Activated CD4-positive, alpha-beta memory T cell treated with anti-CD3 and anti-CD28 coated beads, Interleukin-2, amount 10 ng/mL, durations not matched to agents 7 days and 5 days (primary cell): Measurements from ENCODE around the gene LITAF. TPM values are rescaled to one million over a fixed set of nuclear protein-coding genes. Genes with fewer than 3 reads are reported as not detected.

ENCODE experiments used
- CTCF ChIA-PET: fragments of 350-600 bp; sonication (Branson Sonifier 250); formaldehyde crosslinking; loops from one replicate; lab custom pipeline; 2021; ENCODE audit warnings: antibody characterized with exemption, inconsistent platforms; lab: Charles Lee
- POLR2A ChIA-PET: fragments of 350-600 bp; sonication (Branson Sonifier 250); formaldehyde crosslinking; loops from one replicate; lab custom pipeline; 2021; ENCODE audit warnings: antibody characterized with exemption; lab: Charles Lee
- DNase-seq: peaks from one replicate; pipeline ENCODE4 v3.0.0-alpha.2; 2020
- H3K27ac Mint-ChIP-seq: one replicate; pipeline ENCODE4 v1.8.0; 2021; ENCODE audit warnings: mild to moderate bottlenecking, mixed read lengths
- H3K27me3 Mint-ChIP-seq: one replicate; pipeline ENCODE4 v1.8.0; 2021; ENCODE audit warnings: mixed read lengths
- H3K36me3 Mint-ChIP-seq: one replicate; pipeline ENCODE4 v1.8.0; 2021; ENCODE audit warnings: low read depth, mixed read lengths
- H3K4me1 Mint-ChIP-seq: one replicate; pipeline ENCODE4 v1.8.0; 2021; ENCODE audit warnings: mixed read lengths
- H3K4me3 Mint-ChIP-seq: one replicate; pipeline ENCODE4 v1.8.0; 2021; ENCODE audit warnings: mild to moderate bottlenecking, mixed read lengths
- H3K9me3 Mint-ChIP-seq: one replicate; pipeline ENCODE4 v1.8.0; 2021; ENCODE audit warnings: mixed read lengths
- total RNA-seq, 2 experiments: library from RNA; stranded (reverse); gene quantifications; one replicate each; pipeline ENCODE4 v1.2.3, GENCODE V29; 2021

The LITAF gene
- total RNA-seq, 2 experiments from 2014 or later = 149 to 157 TPM

DNA sequence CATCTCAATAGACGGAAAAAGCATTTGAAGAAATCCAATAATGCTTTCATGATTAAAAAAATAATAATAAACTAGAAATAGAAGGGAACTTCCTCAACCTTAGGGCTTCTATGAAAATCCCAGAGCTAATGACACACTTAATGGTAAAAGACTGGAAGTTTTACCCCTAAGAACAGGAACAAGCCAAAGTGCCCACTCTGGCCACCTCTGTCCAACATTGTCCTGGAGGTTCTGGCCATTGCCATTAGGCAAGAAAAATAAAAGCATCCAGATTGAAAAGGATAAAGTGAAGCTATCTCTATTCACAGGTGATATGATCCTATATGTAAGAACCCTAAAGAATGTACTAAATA lies 2.5 kb upstream of the LITAF start:
- Mint-ChIP-seq H3K36me3 (peaks cover 10% of the 10 kb centered on the region), H3K4me1 (peaks cover 18% of the 10 kb centered on the region), H3K9me3 (no peaks in the 10 kb centered on the region), H3K4me3 (no peak overlapping the region), H3K27me3 (peaks cover 3% of the 10 kb centered on the region), H3K27ac (no peak overlapping the region)
- CTCF ChIA-PET = interaction anchor here (0.6 to 1.3 kb wide), 4 partner anchors 8 to 57 kb away, joined by 3 to 4 read pairs (median 3); no protein-coding TSS in a partner anchor
- POLR2A ChIA-PET = interaction anchor here (0.8 to 1.9 kb wide), 2 partner anchors 30 to 32 kb away, joined by 4 to 6 read pairs; no protein-coding TSS in a partner anchor
- DNase-seq = no peak

DNA sequence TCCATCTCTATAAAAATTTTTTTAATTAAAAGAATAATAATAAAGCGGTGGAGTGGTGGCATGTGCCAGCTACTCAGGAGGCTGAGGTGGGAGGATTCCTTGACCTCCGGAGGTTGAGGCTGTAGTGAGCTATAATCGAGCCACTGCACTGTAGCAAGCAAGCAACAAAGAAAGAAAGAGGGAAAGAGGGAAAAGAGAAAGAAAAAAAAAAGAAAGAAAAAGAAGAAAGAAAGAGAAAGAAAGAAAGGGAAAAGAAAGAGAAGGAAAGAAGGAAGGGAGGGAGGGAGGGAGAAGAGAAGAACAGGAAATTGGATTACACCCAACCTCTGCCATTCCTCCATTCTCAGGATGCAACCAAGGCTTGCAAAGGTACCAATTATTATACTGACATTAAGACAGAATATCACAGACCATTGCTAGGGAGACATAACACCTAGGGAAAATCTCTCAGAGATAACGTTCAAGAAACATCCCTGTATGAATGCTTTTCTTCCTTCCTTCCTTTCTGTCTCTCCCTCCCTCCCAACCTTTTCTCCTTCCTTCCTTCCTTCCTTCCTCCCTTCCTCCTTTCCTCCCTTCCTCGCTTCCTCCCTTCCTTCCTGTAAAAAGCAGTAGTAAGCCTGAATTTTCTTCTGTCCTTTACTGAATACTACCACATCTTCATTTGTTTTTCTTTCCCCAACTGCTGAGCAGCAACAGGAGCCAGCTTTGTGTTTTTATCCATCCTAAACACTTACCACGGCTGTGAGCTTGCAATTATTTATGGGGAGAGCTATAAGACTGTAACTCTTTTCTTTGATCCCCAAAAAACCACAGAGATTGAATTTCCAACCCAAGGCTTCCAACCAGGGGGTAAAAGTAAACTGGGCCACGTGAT lies 1.8 kb upstream of the LITAF start:
- peaks cover 24% of the 10 kb centered on the region for H3K4me1 Mint-ChIP-seq
- no peak overlapping the region for H3K4me3 Mint-ChIP-seq
- H3K27me3 Mint-ChIP-seq = peaks cover 3% of the 10 kb centered on the region
- ChIA-PET POLR2A (interaction anchor here (0.8 to 3.1 kb wide), 5 partner anchors 12 to 33 kb away, joined by 4 to 15 read pairs (median 5); no protein-coding TSS in a partner anchor), CTCF (interaction anchor here (0.9 to 1.3 kb wide), 2 partner anchors 9 to 57 kb away, joined by 3 read pairs; no protein-coding TSS in a partner anchor)
- DNase-seq = no peak
- H3K36me3 Mint-ChIP-seq = peaks cover 15% of the 10 kb centered on the region
- no peaks in the 10 kb centered on the region for H3K9me3 Mint-ChIP-seq
- no peak overlapping the region for H3K27ac Mint-ChIP-seq

DNA sequence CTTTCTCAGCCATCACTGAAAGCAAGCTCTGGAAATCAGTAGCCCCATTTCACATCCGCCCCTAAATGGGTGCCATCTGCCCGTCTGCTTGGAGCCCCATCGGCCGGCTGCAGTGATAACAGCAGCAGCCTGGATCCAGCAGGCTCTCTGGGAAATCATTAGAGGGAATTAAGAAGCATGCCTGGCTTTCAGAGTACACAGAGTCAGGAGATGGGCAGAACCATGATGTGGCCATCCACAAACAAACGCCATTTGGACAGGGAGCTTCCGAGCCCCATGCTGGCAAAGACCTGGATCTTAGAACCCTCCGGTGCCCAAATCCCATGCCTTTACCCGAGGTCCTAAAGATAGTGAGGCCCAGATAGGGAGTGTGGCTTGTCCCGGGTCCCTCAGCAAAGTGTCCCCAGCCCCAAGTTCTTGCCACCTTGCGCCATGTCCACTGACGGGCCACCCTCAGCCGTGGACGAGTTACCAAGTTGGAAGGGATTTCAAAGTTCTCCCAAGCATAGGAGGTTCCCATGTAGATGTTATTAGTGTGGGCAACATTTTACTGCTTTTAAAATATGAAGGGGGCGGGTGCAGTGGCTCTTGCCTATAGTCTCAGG lies 1.0 kb upstream of the LITAF start:
- H3K4me3 Mint-ChIP-seq = peak overlapping the region; percentile 90
- peaks cover 3% of the 10 kb centered on the region for H3K27me3 Mint-ChIP-seq
- H3K27ac Mint-ChIP-seq = peak overlapping the region; percentile 89
- no peaks in the 10 kb centered on the region for H3K9me3 Mint-ChIP-seq
- POLR2A ChIA-PET = interaction anchor here (0.7 to 3.1 kb wide), 13 partner anchors 12 to 623 kb away, joined by 3 to 60 read pairs (median 4); no protein-coding TSS in a partner anchor
- peaks cover 31% of the 10 kb centered on the region for H3K4me1 Mint-ChIP-seq
- CTCF ChIA-PET = interaction anchor here (0.7 to 1.3 kb wide), 4 partner anchors 34 to 497 kb away, joined by 4 to 5 read pairs (median 4); no protein-coding TSS in a partner anchor
- DNase-seq = no peak
- peaks cover 19% of the 10 kb centered on the region for H3K36me3 Mint-ChIP-seq

DNA sequence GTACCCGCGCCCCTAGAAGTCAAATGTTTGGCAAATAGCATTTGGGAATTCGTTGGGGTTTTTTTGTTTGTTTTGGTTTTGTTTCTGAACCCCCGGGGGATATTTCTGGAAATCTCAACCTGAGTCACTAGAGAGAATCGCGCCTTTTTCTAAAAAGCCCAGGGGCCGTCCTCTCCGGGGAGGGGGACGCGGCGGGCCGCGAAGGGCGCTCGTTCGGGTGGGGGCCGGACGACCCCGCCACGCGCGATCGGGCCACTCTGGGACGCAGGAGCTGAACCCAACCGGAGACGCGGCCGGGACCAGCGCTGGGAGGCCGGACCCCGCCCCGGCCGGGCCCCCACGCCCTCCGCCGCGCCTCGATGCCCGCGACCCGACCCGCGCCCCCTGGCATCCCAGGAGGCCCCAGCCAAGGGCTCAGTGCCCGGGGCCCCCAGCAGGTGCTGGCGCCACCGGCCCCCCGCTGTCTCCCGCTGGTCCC lies 302 bp downstream of the LITAF start:
- Mint-ChIP-seq H3K9me3 (no peaks in the 10 kb centered on the region), H3K4me1 (peaks cover 43% of the 10 kb centered on the region), H3K27ac (peak overlapping the region; percentile 88), H3K27me3 (peaks cover 3% of the 10 kb centered on the region), H3K4me3 (peak overlapping the region; percentile 96), H3K36me3 (peaks cover 29% of the 10 kb centered on the region)
- CTCF ChIA-PET = interaction anchor here (1.0 to 1.4 kb wide), 8 partner anchors 23 to 331 kb away, joined by 3 to 5 read pairs (median 4); partner anchors contain the start of gene SOCS1
- POLR2A ChIA-PET = interaction anchor here (0.7 to 3.1 kb wide), 17 partner anchors 10 to 621 kb away, joined by 3 to 60 read pairs (median 5); partner anchors contain the start of genes RSL1D1 and ZC3H7A
- no peak for DNase-seq

DNA sequence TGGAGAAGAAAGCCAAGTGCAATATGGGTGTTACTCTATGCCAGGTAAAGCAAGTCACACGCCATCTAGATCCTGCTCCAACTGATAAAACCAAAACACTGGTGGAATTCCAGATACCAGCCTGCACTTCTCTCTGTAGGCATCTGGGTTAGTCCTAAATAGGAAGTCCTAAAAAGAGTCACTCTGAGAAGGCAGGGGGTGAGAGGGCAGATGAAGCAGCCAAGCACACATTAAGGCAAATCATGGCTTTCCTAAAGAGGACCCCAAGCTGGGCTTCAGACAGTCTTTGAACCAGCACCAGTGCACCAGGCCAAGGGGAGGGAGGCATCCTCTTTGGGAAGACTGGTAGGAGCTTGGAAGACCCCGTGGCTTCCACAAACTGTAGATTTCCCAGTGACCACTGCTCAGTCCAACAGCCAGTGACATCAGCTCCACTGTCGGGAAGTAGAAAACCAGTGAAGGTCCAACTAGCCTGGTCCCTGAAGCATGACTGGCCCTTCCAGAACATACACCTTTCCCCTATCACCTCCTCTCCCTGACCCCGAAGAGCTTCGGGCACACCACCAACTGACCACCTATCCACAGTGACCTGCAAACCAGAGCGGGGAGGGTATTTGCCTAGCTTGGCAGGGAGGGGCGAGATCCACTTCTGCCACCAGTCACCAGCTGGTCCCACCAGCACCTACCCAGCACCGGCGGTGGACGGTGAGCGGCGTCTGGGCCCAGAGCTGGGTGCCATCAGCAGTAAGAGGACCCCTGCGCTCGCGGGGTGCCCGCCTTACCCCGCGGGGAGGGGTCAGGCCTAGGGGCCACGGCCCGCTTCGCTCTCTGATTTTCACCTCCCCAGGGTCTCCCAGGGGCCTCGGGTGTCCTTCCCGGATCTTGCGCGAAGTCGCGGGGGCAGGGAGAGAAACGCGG lies 1.0 kb downstream of the LITAF start:
- peak overlapping the region; percentile 96 for H3K4me3 Mint-ChIP-seq
- H3K27me3 Mint-ChIP-seq = peaks cover 3% of the 10 kb centered on the region
- ChIA-PET POLR2A (interaction anchor here (0.6 to 3.1 kb wide), 11 partner anchors 9 to 266 kb away, joined by 3 to 60 read pairs (median 9); partner anchors contain the start of gene ZC3H7A), CTCF (interaction anchor here (1.0 to 1.4 kb wide), 4 partner anchors 22 to 330 kb away, joined by 3 to 4 read pairs (median 3); partner anchors contain the start of gene SOCS1)
- peak overlapping the region; percentile 88 for H3K27ac Mint-ChIP-seq
- peaks cover 50% of the 10 kb centered on the region for H3K4me1 Mint-ChIP-seq
- peaks cover 33% of the 10 kb centered on the region for H3K36me3 Mint-ChIP-seq
- DNase-seq = peak; percentile 38
- H3K9me3 Mint-ChIP-seq = no peaks in the 10 kb centered on the region

DNA sequence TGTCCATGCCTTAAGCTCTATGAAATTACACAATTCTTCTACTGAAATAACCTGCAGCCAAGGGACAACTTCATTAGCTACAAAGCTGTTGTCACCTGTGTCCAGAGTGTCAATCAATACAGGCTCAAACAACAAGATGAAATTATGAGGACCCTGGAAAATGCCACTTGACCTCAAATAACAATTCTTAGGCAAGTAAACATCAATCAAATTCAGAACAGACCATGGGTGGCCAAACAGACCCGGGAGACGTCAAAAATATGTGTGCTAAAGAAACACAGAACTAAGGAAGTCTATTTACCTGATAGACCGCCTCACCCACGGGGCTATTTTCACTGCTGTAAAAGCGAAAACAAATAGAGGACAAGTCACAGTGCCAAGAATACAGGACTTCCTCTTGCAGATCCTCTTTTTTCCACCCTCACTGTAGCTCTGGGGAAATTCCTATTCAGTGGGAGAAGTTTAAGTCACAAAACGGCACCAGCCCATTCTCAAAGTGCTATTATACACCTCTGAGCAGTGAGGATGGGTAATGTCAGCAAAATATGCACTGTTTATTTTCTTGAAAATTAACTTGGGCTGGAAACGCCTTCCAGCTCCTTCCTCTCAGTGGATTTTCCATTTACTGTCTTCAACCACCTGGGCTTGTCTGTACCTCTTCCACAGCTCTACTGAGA lies 2.7 kb downstream of the LITAF start:
- POLR2A ChIA-PET = interaction anchor here (0.8 to 4.3 kb wide), 10 partner anchors 8 to 647 kb away, joined by 3 to 28 read pairs (median 4); partner anchors contain the start of gene RSL1D1
- Mint-ChIP-seq H3K27me3 (peaks cover 3% of the 10 kb centered on the region), H3K4me1 (peaks cover 63% of the 10 kb centered on the region), H3K4me3 (peak overlapping the region; percentile 96), H3K9me3 (no peaks in the 10 kb centered on the region), H3K27ac (peak overlapping the region; percentile 88), H3K36me3 (peaks cover 45% of the 10 kb centered on the region)
- DNase-seq = peak; percentile 33
- CTCF ChIA-PET = interaction anchor here (1.7 kb wide), 1 partner anchor 59 kb away, joined by 6 read pairs; no protein-coding TSS in a partner anchor

DNA sequence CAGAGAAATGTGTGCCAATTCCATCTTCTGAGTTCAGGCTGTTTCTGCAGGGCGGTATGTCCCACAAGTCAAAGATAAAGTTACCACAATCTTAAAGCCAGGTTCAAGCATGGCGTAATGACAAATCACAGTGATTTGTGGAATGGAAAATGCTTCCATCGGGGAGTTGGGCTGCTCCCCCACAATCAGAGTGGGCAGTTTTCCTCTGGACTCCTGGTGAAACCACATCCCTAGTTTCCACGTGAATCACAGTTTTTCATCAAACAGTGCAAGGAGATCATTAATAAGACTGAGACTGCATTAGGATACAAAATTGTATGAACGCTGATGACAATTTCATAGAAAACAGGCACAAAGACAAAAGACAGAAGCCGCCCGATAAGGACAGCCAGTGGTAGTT lies 3.6 kb downstream of the LITAF start:
- H3K4me3 Mint-ChIP-seq = peak overlapping the region; percentile 34
- no peaks in the 10 kb centered on the region for H3K9me3 Mint-ChIP-seq
- POLR2A ChIA-PET = interaction anchor here (0.8 to 4.3 kb wide), 7 partner anchors 20 to 48 kb away, joined by 3 to 28 read pairs (median 4); no protein-coding TSS in a partner anchor
- no peak for DNase-seq
- peaks cover 49% of the 10 kb centered on the region for H3K36me3 Mint-ChIP-seq
- no peak overlapping the region for H3K27ac Mint-ChIP-seq
- H3K4me1 Mint-ChIP-seq = peaks cover 66% of the 10 kb centered on the region
- H3K27me3 Mint-ChIP-seq = no peaks in the 10 kb centered on the region
- CTCF ChIA-PET = interaction anchor here (0.7 to 1.7 kb wide), 4 partner anchors 19 to 619 kb away, joined by 3 to 6 read pairs (median 4); no protein-coding TSS in a partner anchor

DNA sequence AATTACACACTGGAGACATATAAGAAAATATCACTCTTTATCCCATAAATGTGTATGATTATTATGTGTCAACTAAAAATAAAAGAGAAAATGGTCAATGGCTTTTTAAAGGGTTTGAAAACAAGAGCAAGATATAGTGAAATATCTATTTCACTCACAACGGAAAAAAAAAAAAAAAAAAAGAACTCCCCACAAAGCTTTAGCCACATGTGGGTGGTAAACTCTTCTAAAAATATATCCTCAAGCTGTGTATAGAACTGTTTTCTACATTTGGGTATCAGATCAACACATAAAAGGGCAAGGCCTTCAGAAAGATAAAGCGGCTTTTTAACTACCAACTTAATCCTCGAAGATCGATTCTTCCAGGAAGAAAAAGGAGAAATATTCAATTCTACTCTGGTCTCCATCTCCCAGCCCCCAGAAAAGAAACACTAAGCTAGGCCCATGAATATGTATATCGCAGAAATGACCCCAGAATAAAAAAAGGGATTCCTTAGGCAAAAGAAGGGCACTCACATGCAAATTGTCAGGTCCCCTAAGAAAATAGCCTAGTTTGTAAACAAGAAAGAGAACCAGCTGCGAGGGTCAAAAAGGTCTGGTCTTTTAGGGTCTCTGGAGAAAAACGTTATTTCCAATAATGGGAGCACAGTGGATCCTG lies 4.4 kb downstream of the LITAF start:
- no peaks in the 10 kb centered on the region for H3K27me3 Mint-ChIP-seq
- peaks cover 67% of the 10 kb centered on the region for H3K4me1 Mint-ChIP-seq
- H3K9me3 Mint-ChIP-seq = no peaks in the 10 kb centered on the region
- peak overlapping the region; percentile 58 for H3K27ac Mint-ChIP-seq
- H3K4me3 Mint-ChIP-seq = peak overlapping the region; percentile 34
- no peak for DNase-seq
- POLR2A ChIA-PET = interaction anchor here (1.8 to 4.3 kb wide), 5 partner anchors 19 to 160 kb away, joined by 4 to 28 read pairs (median 8); partner anchors contain the start of gene TXNDC11
- CTCF ChIA-PET = interaction anchor here (0.7 to 2.4 kb wide), 8 partner anchors 20 to 618 kb away, joined by 3 to 7 read pairs (median 6); no protein-coding TSS in a partner anchor
- H3K36me3 Mint-ChIP-seq = peaks cover 55% of the 10 kb centered on the region

DNA sequence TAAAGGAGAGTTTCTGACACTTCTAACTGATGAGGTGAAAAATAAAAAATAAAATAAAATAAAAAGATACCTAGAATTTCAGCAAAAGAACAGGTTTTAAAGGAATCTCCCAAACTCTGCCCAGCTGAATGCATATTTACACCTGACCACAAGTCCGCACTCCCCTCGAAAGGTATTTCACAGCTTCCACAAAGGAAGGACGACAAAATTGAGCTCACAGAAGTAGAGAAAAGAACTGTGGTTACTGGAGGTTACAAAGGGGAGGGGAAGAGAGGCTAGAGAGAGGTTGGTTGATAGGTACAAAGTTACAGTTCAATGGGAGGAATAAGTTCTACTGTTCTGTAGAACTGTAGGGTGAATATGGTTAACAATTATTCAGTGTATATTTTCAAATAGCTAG lies 5.0 kb downstream of the LITAF start:
- Mint-ChIP-seq H3K9me3 (no peaks in the 10 kb centered on the region), H3K36me3 (peaks cover 61% of the 10 kb centered on the region), H3K27me3 (no peaks in the 10 kb centered on the region), H3K4me3 (peak overlapping the region; percentile 34), H3K27ac (peak overlapping the region; percentile 58), H3K4me1 (peaks cover 72% of the 10 kb centered on the region)
- ChIA-PET CTCF (interaction anchor here (1.2 to 2.4 kb wide), 5 partner anchors 21 to 83 kb away, joined by 3 to 7 read pairs (median 7); no protein-coding TSS in a partner anchor), POLR2A (interaction anchor here (0.7 to 4.3 kb wide), 6 partner anchors 18 to 160 kb away, joined by 3 to 28 read pairs (median 6); partner anchors contain the start of gene TXNDC11)
- DNase-seq = no peak

DNA sequence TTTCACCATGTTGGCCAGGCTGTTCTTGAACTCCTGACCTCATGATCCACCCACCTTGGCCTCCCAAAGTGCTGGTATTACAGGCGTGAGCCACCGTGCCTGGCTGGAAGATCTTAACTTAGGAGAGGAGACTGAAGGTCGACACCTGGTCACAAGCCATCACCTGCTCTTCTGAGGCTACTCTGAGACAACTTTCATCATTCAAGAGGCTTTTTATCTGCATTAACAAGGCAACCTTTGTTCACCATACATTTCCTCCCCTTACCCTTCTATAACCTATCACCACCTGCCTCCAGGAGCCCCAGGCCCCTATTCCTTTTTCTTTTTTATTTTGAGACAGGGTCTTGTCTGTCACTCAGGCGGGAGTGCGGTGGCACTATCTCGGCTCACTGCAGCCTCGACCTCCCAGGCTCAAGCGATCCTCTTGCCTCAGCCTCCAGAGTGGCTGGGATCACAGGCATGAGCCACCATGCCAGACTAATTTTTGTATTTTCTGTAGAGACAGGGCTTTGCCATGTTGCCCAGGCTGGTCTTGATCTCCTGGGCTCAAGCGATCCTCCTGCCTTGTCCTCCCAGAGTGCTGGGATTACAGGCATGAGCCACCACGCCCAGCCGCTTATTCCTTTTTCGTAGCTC lies 6.2 kb downstream of the LITAF start:
- no peak for DNase-seq
- H3K4me3 Mint-ChIP-seq = no peak overlapping the region
- peaks cover 61% of the 10 kb centered on the region for H3K36me3 Mint-ChIP-seq
- H3K27ac Mint-ChIP-seq = peak overlapping the region; percentile 15
- H3K9me3 Mint-ChIP-seq = no peaks in the 10 kb centered on the region
- CTCF ChIA-PET = interaction anchor here (1.3 to 2.4 kb wide), 2 partner anchors 48 to 84 kb away, joined by 3 to 7 read pairs; no protein-coding TSS in a partner anchor
- POLR2A ChIA-PET = interaction anchor here (2.4 to 4.3 kb wide), 2 partner anchors 20 to 162 kb away, joined by 8 to 28 read pairs; partner anchors contain the start of gene TXNDC11
- H3K4me1 Mint-ChIP-seq = peaks cover 78% of the 10 kb centered on the region
- no peaks in the 10 kb centered on the region for H3K27me3 Mint-ChIP-seq
